Activated CD4-positive, alpha-beta T cell treated with anti-CD3 and anti-CD28 coated beads, Interleukin-2, amount 50 U/mL, for 1 hour (primary cell): ENCODE results near the gene PPP6R1.
"Not testable (repeated sequence)": the region's sequence is repeated elsewhere in the genome, so short reads cannot be mapped to it uniquely, and the experiment has no call there.

ENCODE experiments used
- DNase-seq: peaks from one replicate; pipeline ENCODE4 v3.0.0-alpha.2; 2020

Gene PPP6R1

GRCh38 chr19:55223291-55224037 lies 35.4 kb downstream of the PPP6R1 start:
- DNase-seq, result no peak

- no peak for DNase-seq
Observed at GRCh38 chr19:55220525-55220924, 38.3 kb downstream of the PPP6R1 start.

- DNase-seq, result peak; percentile 46
Observed at GRCh38 chr19:55216461-55217198, 42.2 kb downstream of the PPP6R1 start.

- no peak for DNase-seq
Observed at GRCh38 chr19:55213547-55213946, 45.3 kb downstream of the PPP6R1 start.

DNA sequence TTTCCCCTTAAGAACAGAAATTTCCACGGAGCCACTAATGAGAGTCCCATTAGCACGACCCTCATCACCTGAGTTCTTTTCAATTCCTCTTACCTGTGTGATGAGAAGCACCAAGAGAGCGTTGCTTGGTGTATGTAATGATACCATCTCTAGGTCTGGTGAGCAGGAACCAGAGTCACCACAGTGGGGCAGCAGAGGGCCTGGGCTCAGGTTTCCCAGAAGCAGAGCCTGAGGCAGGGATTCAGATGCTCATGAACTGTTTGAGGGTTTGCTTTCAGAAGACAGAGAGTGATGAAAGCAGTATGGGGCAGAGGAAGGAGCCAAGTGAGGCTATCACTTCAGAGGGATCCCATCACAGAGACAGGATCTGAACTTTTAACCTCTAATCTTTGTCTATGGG lies 46.4 kb downstream of the PPP6R1 start:
- DNase-seq, result peak; percentile 32

GRCh38 chr19:55209693-55210472 lies 48.9 kb downstream of the PPP6R1 start:
- DNase-seq, result no peak

- no peak for DNase-seq
Observed at GRCh38 chr19:55208880-55209692, 49.7 kb downstream of the PPP6R1 start, which contains the start of gene PTPRH. PTPRH (minus strand) TSS chr19:55209501; CDS start chr19:55209433, 68 bp downstream.

DNA sequence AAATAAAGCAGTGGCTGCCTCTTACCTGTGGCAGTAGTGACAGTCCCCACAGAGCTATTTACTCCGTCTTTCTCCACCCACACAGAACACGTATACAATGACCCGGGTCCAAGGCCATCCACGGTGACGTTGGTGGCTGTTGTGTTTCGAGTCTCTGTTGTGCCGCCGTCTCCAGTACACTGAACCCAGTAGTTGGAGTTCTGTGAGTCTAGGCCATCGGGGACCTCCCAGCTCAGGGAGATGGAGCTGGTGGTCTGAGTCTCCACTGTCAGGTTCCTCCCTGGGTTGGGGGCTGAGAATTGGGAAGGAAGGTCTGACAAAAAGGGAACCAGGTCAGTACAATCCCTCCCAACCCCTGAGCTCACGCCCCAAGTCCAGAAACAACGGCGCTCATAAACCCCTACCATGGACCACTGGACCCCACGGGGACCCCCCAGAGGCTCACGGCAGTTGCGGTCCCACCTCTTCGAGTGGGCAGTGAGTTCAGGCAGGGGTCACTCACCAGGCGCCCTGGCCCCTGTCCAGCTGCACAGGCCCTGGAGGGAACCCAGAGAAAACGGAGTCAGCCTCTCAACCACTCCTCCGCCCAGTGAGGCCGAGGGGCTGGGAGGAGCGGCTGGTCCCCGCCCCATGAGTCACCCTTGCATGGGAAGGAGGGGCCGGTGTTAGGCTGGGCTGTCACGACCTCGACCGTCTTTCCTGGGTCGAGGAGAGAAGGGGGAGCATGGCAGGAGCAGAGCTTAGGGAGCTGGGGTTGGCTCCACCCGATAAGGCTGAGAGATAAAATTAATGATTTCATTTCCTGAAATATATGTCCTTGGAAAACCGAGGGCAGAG lies 51.9 kb downstream of the PPP6R1 start:
- no peak for DNase-seq

- not testable (repeated sequence) for DNase-seq
Observed at GRCh38 chr19:55202199-55202598, 56.6 kb downstream of the PPP6R1 start.

GRCh38 chr19:55199620-55200204 lies 59.1 kb downstream of the PPP6R1 start:
- DNase-seq, result no peak

DNA sequence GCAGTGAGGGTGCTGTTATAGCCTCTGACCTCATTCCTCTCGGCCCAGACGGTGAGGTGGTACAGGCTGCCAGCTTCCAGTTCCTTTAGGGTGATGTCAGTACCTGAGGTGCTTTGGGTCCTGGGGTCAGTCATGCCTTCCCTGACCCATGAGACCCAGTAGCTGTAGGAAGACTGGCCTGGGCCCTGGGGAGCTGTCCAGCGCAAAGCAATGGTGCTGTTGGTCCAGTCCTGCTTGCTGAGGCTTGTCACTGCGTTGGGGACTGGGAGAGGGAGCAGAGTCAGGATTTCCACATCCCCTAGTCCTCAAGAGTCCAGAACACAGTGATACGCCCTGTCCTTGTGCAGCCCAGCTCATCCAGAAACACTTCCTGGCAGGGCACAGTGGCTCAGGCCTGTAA lies 60.2 kb downstream of the PPP6R1 start:
- no peak for DNase-seq

GRCh38 chr19:55197528-55197927 lies 61.3 kb downstream of the PPP6R1 start:
- DNase-seq, result no peak

DNA sequence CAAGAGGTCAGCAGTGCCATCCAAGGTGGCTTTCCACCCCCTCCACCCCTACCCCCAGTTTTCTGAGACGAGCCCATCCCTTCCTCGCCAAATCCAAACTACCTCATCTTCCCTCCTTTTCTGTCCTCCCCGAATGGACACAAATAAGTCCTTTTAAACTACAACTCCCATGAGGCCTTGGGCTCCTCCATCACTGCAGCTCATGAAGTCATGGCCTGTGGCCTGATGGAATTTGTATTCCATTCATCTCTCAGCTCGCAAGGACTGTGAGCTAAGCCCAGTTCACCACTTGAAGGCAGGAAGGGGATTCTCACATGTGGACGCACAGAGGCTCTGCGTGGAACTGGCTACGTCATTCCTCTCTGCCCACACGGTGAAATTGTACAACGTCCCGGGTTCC lies 62.0 kb downstream of the PPP6R1 start:
- DNase-seq, result no peak

DNA sequence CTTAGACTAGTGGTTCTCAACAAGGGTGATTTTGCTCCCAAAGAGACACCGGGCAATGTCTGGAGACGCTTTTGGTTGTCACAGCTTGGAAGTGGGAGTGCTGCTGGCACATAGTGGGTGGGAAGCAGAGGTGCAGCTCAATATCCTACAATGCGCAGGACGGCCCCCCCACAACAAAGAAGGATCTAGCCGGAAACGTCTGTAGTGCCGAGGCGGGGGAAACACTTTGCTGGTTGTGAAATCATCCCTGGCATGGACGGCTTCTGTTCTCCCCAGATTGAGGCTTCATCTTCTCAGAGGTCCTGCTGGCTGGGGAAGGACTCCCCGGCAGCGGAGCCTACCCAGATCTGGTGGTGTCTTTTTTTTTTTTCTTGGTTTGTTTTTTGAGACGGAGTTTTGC lies 65.3 kb downstream of the PPP6R1 start:
- no peak for DNase-seq

DNA sequence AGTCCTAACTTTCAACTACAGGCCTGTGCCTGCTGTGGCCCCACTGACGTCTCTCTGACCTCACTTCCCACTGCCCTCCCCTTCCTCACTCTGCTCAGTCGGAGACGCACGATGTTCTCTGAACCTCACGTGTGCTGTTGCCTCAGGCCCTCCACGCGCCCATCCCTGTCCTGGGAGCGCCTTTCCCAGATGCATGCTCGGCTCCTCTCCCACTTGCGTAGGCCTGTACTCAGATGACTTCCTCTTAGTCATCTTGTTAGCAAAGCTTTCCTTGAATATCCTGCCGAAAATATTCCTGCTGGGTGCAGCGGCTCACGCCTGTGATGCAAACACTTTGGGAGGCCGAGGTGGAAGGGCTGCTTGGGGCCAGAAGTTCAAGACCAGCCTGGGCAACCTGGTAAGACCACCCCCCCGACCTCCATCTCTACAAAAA lies 69.4 kb downstream of the PPP6R1 start:
- DNase-seq, result no peak

DNA sequence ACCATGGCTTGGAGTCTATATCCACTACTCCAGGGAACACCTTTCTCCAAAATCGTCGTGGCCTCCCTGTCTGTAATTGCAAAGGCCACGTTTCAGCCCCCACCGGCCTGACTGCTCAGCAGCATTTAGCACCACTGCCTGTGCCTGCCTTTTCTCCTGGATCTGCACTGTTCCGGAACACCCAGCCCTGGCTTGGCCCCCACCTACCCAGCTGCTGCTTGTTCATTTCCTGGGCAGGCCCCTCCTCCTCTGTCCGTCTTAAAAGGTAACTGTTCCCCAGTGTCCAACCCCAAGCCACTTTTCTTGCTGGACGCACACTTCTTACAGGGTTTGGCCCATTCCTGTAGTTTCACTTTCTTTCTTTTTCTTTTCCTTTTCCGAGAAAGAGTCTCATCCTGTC lies 70.2 kb downstream of the PPP6R1 start:
- DNase-seq, result no peak

GRCh38 chr19:55186080-55186479 lies 72.7 kb downstream of the PPP6R1 start:
- no peak for DNase-seq

GRCh38 chr19:55181740-55182139 lies 77.1 kb downstream of the PPP6R1 start:
- DNase-seq, result no peak
